22Rv1 (cell line): ENCODE results near the gene CCDC88A.
"Not testable (repeated sequence)": the region's sequence is repeated elsewhere in the genome, so short reads cannot be mapped to it uniquely, and the experiment has no call there.

Experiments
- CTCF ChIP-seq: fragments of 450-650 bp; IDR thresholded peaks from 2 replicates; pipeline ENCODE4 v1.5.1; 2017; ENCODE audit warnings: mild to moderate bottlenecking
- ZFX ChIP-seq: fragments of 450-650 bp; IDR thresholded peaks from 2 replicates; pipeline ENCODE4 v1.6.1; 2017; ENCODE audit warnings: antibody characterized with exemption, borderline replicate concordance

- TF ChIP-seq CTCF, ZFX: not testable (repeated sequence)
Measured at GRCh38 chr2:55274346-55274745, 145.3 kb downstream of the CCDC88A start.
